Activated naive CD8-positive, alpha-beta T cell treated with anti-CD3 and anti-CD28 coated beads, Interleukin-2, amount 50 U/mL, for 24 hours (primary cell): Measurements from ENCODE around the gene GARRE1.

Experiments used
- ATAC-seq: fragments of 150-1000 bp; cut with Tn5 transposase; one replicate; pipeline ENCODE4 v1.10.0; 2021
- DNase-seq: peaks from one replicate; pipeline ENCODE4 v3.0.0; 2021
- H3K27ac Mint-ChIP-seq: one replicate; pipeline ENCODE4 v1.8.0; 2021; ENCODE audit warnings: mild to moderate bottlenecking, mixed read lengths
- H3K27me3 Mint-ChIP-seq: one replicate; pipeline ENCODE4 v1.8.0; 2021; ENCODE audit warnings: mixed read lengths
- H3K36me3 Mint-ChIP-seq: one replicate; pipeline ENCODE4 v1.8.0; 2021; ENCODE audit warnings: low read depth, mixed read lengths
- H3K4me1 Mint-ChIP-seq: one replicate; pipeline ENCODE4 v1.8.0; 2021; ENCODE audit warnings: mixed read lengths
- H3K4me3 Mint-ChIP-seq: one replicate; pipeline ENCODE4 v1.8.0; 2021; ENCODE audit warnings: mild to moderate bottlenecking, moderate library complexity, mixed read lengths
- H3K9me3 Mint-ChIP-seq: one replicate; pipeline ENCODE4 v1.8.0; 2021; ENCODE audit warnings: mixed read lengths

The GARRE1 gene

GRCh38 chr19:34225659-34226015 lies 28.7 kb upstream of the GARRE1 start:
- Mint-ChIP-seq H3K9me3 (no peaks in the 10 kb centered on the region), H3K4me1 (peaks cover 44% of the 10 kb centered on the region), H3K27me3 (no peaks in the 10 kb centered on the region), H3K4me3 (no peak overlapping the region), H3K36me3 (peaks cover 67% of the 10 kb centered on the region), H3K27ac (peak overlapping the region; percentile 65)
- DNase-seq = no peak
- ATAC-seq = peak; percentile 7

- H3K9me3 Mint-ChIP-seq = no peaks in the 10 kb centered on the region
- peaks cover 44% of the 10 kb centered on the region for H3K4me1 Mint-ChIP-seq
- peak overlapping the region; percentile 65 for H3K27ac Mint-ChIP-seq
- DNase-seq (peak; percentile 20), ATAC-seq (peak; percentile 80)
- H3K4me3 Mint-ChIP-seq = no peak overlapping the region
- no peaks in the 10 kb centered on the region for H3K27me3 Mint-ChIP-seq
- peaks cover 65% of the 10 kb centered on the region for H3K36me3 Mint-ChIP-seq
Observed at GRCh38 chr19:34226036-34226435, 28.3 kb upstream of the GARRE1 start.

- Mint-ChIP-seq H3K36me3 (peaks cover 48% of the 10 kb centered on the region), H3K27ac (no peak overlapping the region), H3K9me3 (no peaks in the 10 kb centered on the region), H3K4me3 (no peak overlapping the region), H3K4me1 (peaks cover 60% of the 10 kb centered on the region), H3K27me3 (no peaks in the 10 kb centered on the region)
- DNase-seq = no peak
- no peak for ATAC-seq
Observed at GRCh38 chr19:34228347-34228746, 26.0 kb upstream of the GARRE1 start.

GRCh38 chr19:34228762-34229161 lies 25.6 kb upstream of the GARRE1 start:
- Mint-ChIP-seq H3K27me3 (no peaks in the 10 kb centered on the region), H3K36me3 (peaks cover 45% of the 10 kb centered on the region), H3K27ac (no peak overlapping the region), H3K4me3 (no peak overlapping the region), H3K9me3 (no peaks in the 10 kb centered on the region), H3K4me1 (peaks cover 56% of the 10 kb centered on the region)
- DNase-seq (no peak), ATAC-seq (no peak)

GRCh38 chr19:34229721-34230120 lies 24.6 kb upstream of the GARRE1 start:
- Mint-ChIP-seq H3K9me3 (no peaks in the 10 kb centered on the region), H3K27me3 (no peaks in the 10 kb centered on the region)
- no peak for ATAC-seq

GRCh38 chr19:34230820-34231219 lies 23.5 kb upstream of the GARRE1 start:
- no peaks in the 10 kb centered on the region for H3K27me3 Mint-ChIP-seq
- no peaks in the 10 kb centered on the region for H3K9me3 Mint-ChIP-seq
- ATAC-seq (no peak), DNase-seq (no peak)
- no peak overlapping the region for H3K27ac Mint-ChIP-seq
- H3K4me1 Mint-ChIP-seq = peaks cover 36% of the 10 kb centered on the region
- H3K36me3 Mint-ChIP-seq = peaks cover 30% of the 10 kb centered on the region
- no peak overlapping the region for H3K4me3 Mint-ChIP-seq

More at GRCh38 chr19:34229721-34230120, 24.6 kb upstream of the GARRE1 start:
- H3K4me3 Mint-ChIP-seq = no peak overlapping the region
- no peak for DNase-seq
- H3K27ac Mint-ChIP-seq = no peak overlapping the region
- H3K36me3 Mint-ChIP-seq = peaks cover 36% of the 10 kb centered on the region
- peaks cover 47% of the 10 kb centered on the region for H3K4me1 Mint-ChIP-seq

- Mint-ChIP-seq H3K4me3 (no peak overlapping the region), H3K27ac (no peak overlapping the region), H3K36me3 (peaks cover 27% of the 10 kb centered on the region), H3K4me1 (peaks cover 30% of the 10 kb centered on the region), H3K27me3 (no peaks in the 10 kb centered on the region), H3K9me3 (no peaks in the 10 kb centered on the region)
- DNase-seq (no peak), ATAC-seq (no peak)
Observed at GRCh38 chr19:34231439-34231838, 22.9 kb upstream of the GARRE1 start.

- Mint-ChIP-seq H3K4me1 (peaks cover 21% of the 10 kb centered on the region), H3K36me3 (peaks cover 17% of the 10 kb centered on the region), H3K4me3 (peak overlapping the region; percentile 54), H3K9me3 (no peaks in the 10 kb centered on the region), H3K27me3 (no peaks in the 10 kb centered on the region), H3K27ac (peak overlapping the region; percentile 87)
- no peak for DNase-seq
- ATAC-seq = peak; percentile 92
Observed at GRCh38 chr19:34232566-34233481, 21.5 kb upstream of the GARRE1 start.

GRCh38 chr19:34235425-34235940 lies 18.9 kb upstream of the GARRE1 start:
- DNase-seq (no peak), ATAC-seq (no peak)
- Mint-ChIP-seq H3K9me3 (no peaks in the 10 kb centered on the region), H3K27ac (no peak overlapping the region), H3K4me3 (no peak overlapping the region), H3K27me3 (no peaks in the 10 kb centered on the region), H3K4me1 (peaks cover 19% of the 10 kb centered on the region), H3K36me3 (peaks cover 8% of the 10 kb centered on the region)

GRCh38 chr19:34236035-34236987 lies 18.0 kb upstream of the GARRE1 start:
- Mint-ChIP-seq H3K36me3 (peaks cover 8% of the 10 kb centered on the region), H3K4me3 (no peak overlapping the region), H3K4me1 (peaks cover 17% of the 10 kb centered on the region), H3K27ac (no peak overlapping the region), H3K27me3 (no peaks in the 10 kb centered on the region), H3K9me3 (no peaks in the 10 kb centered on the region)
- DNase-seq (no peak), ATAC-seq (no peak)

GRCh38 chr19:34237283-34237682 lies 17.1 kb upstream of the GARRE1 start:
- Mint-ChIP-seq H3K27me3 (no peaks in the 10 kb centered on the region), H3K4me1 (peaks cover 10% of the 10 kb centered on the region), H3K27ac (no peak overlapping the region), H3K4me3 (no peak overlapping the region), H3K9me3 (no peaks in the 10 kb centered on the region), H3K36me3 (peaks cover 6% of the 10 kb centered on the region)
- DNase-seq = no peak
- ATAC-seq = no peak

- no peak for ATAC-seq
- H3K4me1 Mint-ChIP-seq = peaks cover 3% of the 10 kb centered on the region
- H3K4me3 Mint-ChIP-seq = no peak overlapping the region
- no peaks in the 10 kb centered on the region for H3K9me3 Mint-ChIP-seq
- no peaks in the 10 kb centered on the region for H3K27me3 Mint-ChIP-seq
- peaks cover 5% of the 10 kb centered on the region for H3K36me3 Mint-ChIP-seq
- no peak overlapping the region for H3K27ac Mint-ChIP-seq
- no peak for DNase-seq
Observed at GRCh38 chr19:34237939-34238338, 16.4 kb upstream of the GARRE1 start.

- no peak for ATAC-seq
- DNase-seq = peak; percentile 23
- H3K27me3 Mint-ChIP-seq = no peaks in the 10 kb centered on the region
- no peaks in the 10 kb centered on the region for H3K9me3 Mint-ChIP-seq
- H3K27ac Mint-ChIP-seq = no peak overlapping the region
- H3K36me3 Mint-ChIP-seq = no peaks in the 10 kb centered on the region
- no peaks in the 10 kb centered on the region for H3K4me1 Mint-ChIP-seq
- H3K4me3 Mint-ChIP-seq = no peak overlapping the region
Observed at GRCh38 chr19:34241513-34242337, 12.6 kb upstream of the GARRE1 start.
